ENCODE measurements around the gene BTBD18. TPM values are rescaled to one million over a fixed set of nuclear protein-coding genes. Genes with fewer than 3 reads are reported as not detected.

Gene BTBD18
- total and polyA plus RNA-seq, 2 donors from 2014 or later = not detected

GRCh38 chr11:57735619-57736298, 15.9 kb downstream of the BTBD18 start:
- DNase-seq (no peak), FAIRE-seq (no peak)
- no peak overlapping the region for H3K4me3 ChIP-seq (ENCODE audit: low read length in 3 of 3)
- intact Hi-C loops (cut with DNase I) = no loop called here
- no peaks in the 10 kb centered on the region for H3K4me1 ChIP-seq (ENCODE audit: control insufficient read depth in 2 of 3, insufficient read depth in 2 of 3, low read depth in 1 of 3, low read length in 3 of 3)
- no peak overlapping the region for H3K27ac ChIP-seq (ENCODE audit: low read depth in 2 of 2, low read length in 2 of 2)
- H3K9me3 ChIP-seq (ENCODE audit: control insufficient read depth in 2 of 3, insufficient read depth in 1 of 3, low read length in 3 of 3) = no peaks in the 10 kb centered on the region
- H3K27me3 ChIP-seq (ENCODE audit: control insufficient read depth, insufficient read depth, low read length) = no peaks in the 10 kb centered on the region
- TF ChIP-seq, protein P1, sequence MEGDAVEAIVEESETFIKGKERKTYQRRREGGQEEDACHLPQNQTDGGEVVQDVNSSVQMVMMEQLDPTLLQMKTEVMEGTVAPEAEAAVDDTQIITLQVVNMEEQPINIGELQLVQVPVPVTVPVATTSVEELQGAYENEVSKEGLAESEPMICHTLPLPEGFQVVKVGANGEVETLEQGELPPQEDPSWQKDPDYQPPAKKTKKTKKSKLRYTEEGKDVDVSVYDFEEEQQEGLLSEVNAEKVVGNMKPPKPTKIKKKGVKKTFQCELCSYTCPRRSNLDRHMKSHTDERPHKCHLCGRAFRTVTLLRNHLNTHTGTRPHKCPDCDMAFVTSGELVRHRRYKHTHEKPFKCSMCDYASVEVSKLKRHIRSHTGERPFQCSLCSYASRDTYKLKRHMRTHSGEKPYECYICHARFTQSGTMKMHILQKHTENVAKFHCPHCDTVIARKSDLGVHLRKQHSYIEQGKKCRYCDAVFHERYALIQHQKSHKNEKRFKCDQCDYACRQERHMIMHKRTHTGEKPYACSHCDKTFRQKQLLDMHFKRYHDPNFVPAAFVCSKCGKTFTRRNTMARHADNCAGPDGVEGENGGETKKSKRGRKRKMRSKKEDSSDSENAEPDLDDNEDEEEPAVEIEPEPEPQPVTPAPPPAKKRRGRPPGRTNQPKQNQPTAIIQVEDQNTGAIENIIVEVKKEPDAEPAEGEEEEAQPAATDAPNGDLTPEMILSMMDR (IDR thresholded peaks at IDR 0.05; ENCODE audit: borderline replicate concordance, extremely low read depth, insufficient read depth) = no peak
- H3K36me3 ChIP-seq (ENCODE audit: control insufficient read depth in 2 of 3, insufficient read depth in 3 of 3, low read length in 3 of 3) = peaks cover 4 to 13% (median 6%) of the 10 kb centered on the region in 3 donors
- no peak overlapping the region for H3K9ac ChIP-seq (ENCODE audit: low read length in 3 of 3)

- peaks cover 0 to 4% (median 2%) of the 10 kb centered on the region in 3 donors for H3K36me3 ChIP-seq (ENCODE audit: control insufficient read depth in 2 of 3, insufficient read depth in 3 of 3, low read length in 3 of 3)
- TF ChIP-seq, protein P1 (IDR thresholded peaks at IDR 0.05; ENCODE audit: borderline replicate concordance, extremely low read depth, insufficient read depth) = no peak
- H3K9me3 ChIP-seq (ENCODE audit: control insufficient read depth in 2 of 3, insufficient read depth in 1 of 3, low read length in 3 of 3) = no peaks in the 10 kb centered on the region
- H3K27ac ChIP-seq (ENCODE audit: low read depth in 2 of 2, low read length in 2 of 2) = no peak overlapping the region
- intact Hi-C loops (cut with DNase I) = no loop called here
- H3K4me1 ChIP-seq (ENCODE audit: control insufficient read depth in 2 of 3, insufficient read depth in 2 of 3, low read depth in 1 of 3, low read length in 3 of 3) = no peaks in the 10 kb centered on the region
- H3K4me3 ChIP-seq (ENCODE audit: low read length in 3 of 3) = no peak overlapping the region
- H3K27me3 ChIP-seq (ENCODE audit: control insufficient read depth, insufficient read depth, low read length) = no peaks in the 10 kb centered on the region
- DNase-seq (no peak), FAIRE-seq (no peak)
- H3K9ac ChIP-seq (ENCODE audit: low read length in 3 of 3) = no peak overlapping the region
Observed at GRCh38 chr11:57732661-57733060, 19.0 kb downstream of the BTBD18 start.

GRCh38 chr11:57729479-57729878, 22.1 kb downstream of the BTBD18 start:
- no peaks in the 10 kb centered on the region for H3K27me3 ChIP-seq (ENCODE audit: control insufficient read depth, insufficient read depth, low read length)
- H3K27ac ChIP-seq (ENCODE audit: low read depth in 2 of 2, low read length in 2 of 2) = no peak overlapping the region
- TF ChIP-seq, protein P1 (IDR thresholded peaks at IDR 0.05; ENCODE audit: borderline replicate concordance, extremely low read depth, insufficient read depth) = no peak
- DNase-seq (no peak), FAIRE-seq (no peak)
- H3K9me3 ChIP-seq (ENCODE audit: control insufficient read depth in 2 of 3, insufficient read depth in 1 of 3, low read length in 3 of 3) = no peaks in the 10 kb centered on the region
- H3K4me1 ChIP-seq (ENCODE audit: control insufficient read depth in 2 of 3, insufficient read depth in 2 of 3, low read depth in 1 of 3, low read length in 3 of 3) = no peaks in the 10 kb centered on the region
- no peak overlapping the region for H3K9ac ChIP-seq (ENCODE audit: low read length in 3 of 3)
- H3K36me3 ChIP-seq (ENCODE audit: control insufficient read depth in 2 of 3, insufficient read depth in 3 of 3, low read length in 3 of 3) = no peaks in the 10 kb centered on the region
- intact Hi-C loops (cut with DNase I) = no loop called here
- no peak overlapping the region for H3K4me3 ChIP-seq (ENCODE audit: low read length in 3 of 3)

DNA sequence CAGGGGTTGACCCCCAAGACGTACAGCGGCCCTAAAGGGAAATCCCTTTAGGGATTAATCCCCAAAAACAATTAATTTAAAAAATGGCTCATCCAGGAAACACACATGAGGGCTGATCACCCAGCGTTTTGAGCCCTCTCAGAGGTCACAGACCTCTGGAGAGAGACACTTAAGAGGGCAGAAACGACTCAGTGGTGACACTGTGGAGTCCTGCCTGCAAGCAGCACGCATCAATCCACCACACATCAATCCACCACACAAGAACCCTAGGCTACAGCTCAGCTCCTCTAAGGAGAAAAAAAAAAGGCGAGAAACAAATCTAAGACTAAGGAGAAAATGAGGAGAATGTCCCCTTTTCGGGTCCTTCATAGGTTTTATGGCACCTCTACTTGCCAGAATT, 22.8 kb downstream of the BTBD18 start:
- FAIRE-seq = no peak
- no peak overlapping the region for H3K27ac ChIP-seq (ENCODE audit: low read depth in 2 of 2, low read length in 2 of 2)

More for the DNA sequence above, 22.8 kb downstream of the BTBD18 start:
- Histone ChIP-seq H3K9me3 (ENCODE audit: control insufficient read depth in 2 of 3, insufficient read depth in 1 of 3, low read length in 3 of 3) (no peaks in the 10 kb centered on the region), H3K4me3 (ENCODE audit: low read length in 3 of 3) (no peak overlapping the region), H3K9ac (ENCODE audit: low read length in 3 of 3) (no peak overlapping the region), H3K36me3 (ENCODE audit: control insufficient read depth in 2 of 3, insufficient read depth in 3 of 3, low read length in 3 of 3) (no peaks in the 10 kb centered on the region), H3K4me1 (ENCODE audit: control insufficient read depth in 2 of 3, insufficient read depth in 2 of 3, low read depth in 1 of 3, low read length in 3 of 3) (no peaks in the 10 kb centered on the region), H3K27me3 (ENCODE audit: control insufficient read depth, insufficient read depth, low read length) (no peaks in the 10 kb centered on the region)
- TF ChIP-seq, protein P1 (IDR thresholded peaks at IDR 0.05; ENCODE audit: borderline replicate concordance, extremely low read depth, insufficient read depth) = no peak
- intact Hi-C loops (cut with DNase I) = no loop called here
- no peak for DNase-seq
